HG02798 (cell line): ENCODE results near the gene PZP.

Experiments used
- ATAC-seq: cut with Tn5 transposase; IDR thresholded peaks from one replicate; pipeline ENCODE4 v1.9.1; 2021; ENCODE audit warnings: mild to moderate bottlenecking; ENCODE audit not compliant: unreplicated experiment, poor library complexity

PZP gene

GRCh38 chr12:9106610-9107541 lies 101.3 kb downstream of the PZP start:
- no peak for ATAC-seq

- ATAC-seq: no peak
Observed at GRCh38 chr12:9106067-9106466, 102.1 kb downstream of the PZP start.

- no peak for ATAC-seq
Observed at GRCh38 chr12:9104767-9105423, 103.3 kb downstream of the PZP start.

- no peak for ATAC-seq
Observed at GRCh38 chr12:9104087-9104486, 104.1 kb downstream of the PZP start.

- ATAC-seq: no peak
Observed at GRCh38 chr12:9103050-9103849, 104.9 kb downstream of the PZP start.

GRCh38 chr12:9101018-9101687 lies 107.0 kb downstream of the PZP start:
- ATAC-seq: no peak

GRCh38 chr12:9099552-9100190 lies 108.5 kb downstream of the PZP start:
- no peak for ATAC-seq
